HepG2 (cell line): ENCODE measurements around the gene HMGN4. TPM values are rescaled to one million over a fixed set of nuclear protein-coding genes. Genes with fewer than 3 reads are reported as not detected.

Experiments used
- CREM ChIP-seq, 2 experiments: sonication (generic) in 1 of 2; formaldehyde crosslinking in 1 of 2; IDR thresholded peaks; 2 replicates each; pipeline versions ENCODE4 v1.4.0 to v1.6.1; 2016 to 2020; ENCODE audit warnings: antibody characterized with exemption in 1 of 2, mild to moderate bottlenecking in 1 of 2, missing genetic modification reagents in 1 of 2
- E2F2 ChIP-seq: sonication (generic); formaldehyde crosslinking; IDR thresholded peaks from 2 replicates; pipeline ENCODE4 v1.4.0; 2020; ENCODE audit warnings: missing genetic modification reagents, borderline replicate concordance
- EED ChIP-seq: sonication (generic); formaldehyde crosslinking; IDR thresholded peaks from 2 replicates; pipeline ENCODE4 v1.5.0; 2020; ENCODE audit warnings: mild to moderate bottlenecking, missing genetic modification reagents
- ETS1 ChIP-seq: sonication (generic); formaldehyde crosslinking; IDR thresholded peaks from 2 replicates; pipeline ENCODE4 v1.4.0; 2020; ENCODE audit warnings: missing genetic modification reagents
- HNRNPL ChIP-seq: fragments of 200-400 bp; formaldehyde crosslinking; IDR thresholded peaks from 2 replicates; pipeline ENCODE4 v1.6.1; 2017; ENCODE audit warnings: mild to moderate bottlenecking, low read depth, low read length
- IRF2 ChIP-seq: IDR thresholded peaks from 2 replicates; pipeline ENCODE4 v1.6.1; 2018; ENCODE audit warnings: missing genetic modification reagents, missing compliant biosample characterization
- KLF11 ChIP-seq: IDR thresholded peaks from 2 replicates; pipeline ENCODE4 v1.6.1; 2016; ENCODE audit warnings: missing compliant biosample characterization
- NBN ChIP-seq: fragments of 450-650 bp; conservative IDR thresholded peaks from 2 replicates; pipeline ENCODE4 v1.6.1; 2017
- NFKB2 ChIP-seq: sonication (generic); formaldehyde crosslinking; IDR thresholded peaks from 2 replicates; pipeline ENCODE4 v1.4.0; 2020; ENCODE audit warnings: missing genetic modification reagents, borderline replicate concordance
- PAF1 ChIP-seq: IDR thresholded peaks from 2 replicates; pipeline ENCODE4 v1.6.1; 2016; ENCODE audit warnings: missing genetic modification reagents, missing compliant biosample characterization
- SNRNP70 ChIP-seq: fragments of 200-400 bp; formaldehyde crosslinking; IDR thresholded peaks from 2 replicates; pipeline ENCODE4 v1.6.1; 2017; ENCODE audit warnings: mild to moderate bottlenecking, low read depth, low read length, moderate library complexity
- STAG1 ChIP-seq: sonication (generic); formaldehyde crosslinking; IDR thresholded peaks from 2 replicates; pipeline ENCODE4 v1.4.0; 2020; ENCODE audit warnings: missing genetic modification reagents
- STAT5B ChIP-seq: sonication (generic); formaldehyde crosslinking; IDR thresholded peaks from 2 replicates; pipeline ENCODE4 v1.4.0; 2020; ENCODE audit warnings: missing genetic modification reagents
- THAP7 ChIP-seq: sonication (generic); formaldehyde crosslinking; IDR thresholded peaks from 2 replicates; pipeline ENCODE4 v1.8.1; 2023; ENCODE audit warnings: mild to moderate bottlenecking, missing genetic modification reagents
- ZBTB20 ChIP-seq: sonication (generic); formaldehyde crosslinking; IDR thresholded peaks from 2 replicates; pipeline ENCODE4 v1.8.1; 2023; ENCODE audit warnings: missing genetic modification reagents, low read depth, mild to moderate bottlenecking, borderline replicate concordance
- ZBTB21 ChIP-seq: sonication (generic); formaldehyde crosslinking; IDR thresholded peaks from 2 replicates; pipeline ENCODE4 v1.4.0; 2020; ENCODE audit warnings: missing genetic modification reagents
- ZFP37 ChIP-seq: sonication (generic); formaldehyde crosslinking; IDR thresholded peaks from 2 replicates; pipeline ENCODE4 v1.4.0; 2020; ENCODE audit warnings: missing genetic modification reagents, borderline replicate concordance
- ZFP41 ChIP-seq: sonication (generic); formaldehyde crosslinking; IDR thresholded peaks from 2 replicates; pipeline ENCODE4 v1.4.0; 2020; ENCODE audit warnings: mild to moderate bottlenecking, missing genetic modification reagents, borderline replicate concordance
- ZGPAT ChIP-seq: IDR thresholded peaks from 2 replicates; pipeline ENCODE4 v1.6.1; 2016; ENCODE audit warnings: mild to moderate bottlenecking
- ZNF256 ChIP-seq: sonication (generic); formaldehyde crosslinking; conservative IDR thresholded peaks from 2 replicates; pipeline ENCODE4 v1.4.0; 2020; ENCODE audit warnings: missing genetic modification reagents
- ZNF292 ChIP-seq: sonication (generic); formaldehyde crosslinking; IDR thresholded peaks from 2 replicates; pipeline ENCODE4 v1.8.1; 2022; ENCODE audit warnings: mild to moderate bottlenecking, low read depth, missing genetic modification reagents, borderline replicate concordance
- ZNF335 ChIP-seq: sonication (generic); formaldehyde crosslinking; IDR thresholded peaks from 2 replicates; pipeline ENCODE4 v1.4.0; 2020; ENCODE audit warnings: missing genetic modification reagents
- ZNF33A ChIP-seq: sonication (generic); formaldehyde crosslinking; IDR thresholded peaks from 2 replicates; pipeline ENCODE4 v1.5.1; 2020; ENCODE audit warnings: missing genetic modification reagents, mild to moderate bottlenecking, moderate library complexity, borderline replicate concordance
- ZNF558 ChIP-seq: sonication (generic); formaldehyde crosslinking; IDR thresholded peaks from 2 replicates; pipeline ENCODE4 v1.9.0; 2022; ENCODE audit warnings: mild to moderate bottlenecking, missing genetic modification reagents, borderline replicate concordance
- ZNF567 ChIP-seq: sonication (generic); formaldehyde crosslinking; IDR thresholded peaks from 2 replicates; pipeline ENCODE4 v1.8.1; 2023; ENCODE audit warnings: mild to moderate bottlenecking, missing genetic modification reagents, borderline replicate concordance
- ZNF878 ChIP-seq: sonication (generic); formaldehyde crosslinking; IDR thresholded peaks from 2 replicates; pipeline ENCODE4 v1.8.1; 2023; ENCODE audit warnings: mild to moderate bottlenecking, missing genetic modification reagents, moderate library complexity
- polyA plus RNA-seq, 8 experiments: library from polyadenylated mRNA; depleted of rRNA in 3 of 8; stranded (reverse) in 7 of 8; unstranded in 1 of 8; fragments of >200 nt; fragmentation: Illumina TruSeq in 4 of 8; extraction: Trizol in 4 of 8; gene quantifications; 2 replicates each; pipeline versions ENCODE4 v1.2.1 to v1.2.3, GENCODE V29; 2011 to 2016; ENCODE audit warnings: low read depth in 4 of 8, missing spikeins in 1 of 8, mixed read lengths in 1 of 8; ENCODE audit not compliant: insufficient read depth in 1 of 8
- total RNA-seq, 5 experiments: library from RNA; depleted of rRNA; stranded (reverse); fragments of >200 nt; fragmentation: Illumina TruSeq; extraction: Trizol; gene quantifications; 2 replicates each; pipeline ENCODE4 v1.2.3, GENCODE V29; 2016; ENCODE audit warnings: low read depth in 1 of 5

The HMGN4 gene
- total and polyA plus RNA-seq, 2 of the 13 experiments (the other 11 are each of a cell fraction or from before 2014, with no cell fraction given) = 39.9 to 52.1 TPM

GRCh38 chr6:26537846-26538571 lies at the start of gene HMGN4 (continued):
- peak; percentile 63; the same call in 1 of the 2 replicates for TF ChIP-seq ZGPAT (CRISPR knock-in tag)
- TF ChIP-seq THAP7 (CRISPR knock-in tag) = peak; percentile 44
- TF ChIP-seq NBN = no peak
- TF ChIP-seq PAF1 (CRISPR knock-in tag) = no peak
- TF ChIP-seq HNRNPL = no peak
- TF ChIP-seq ZNF567 = no peak; the same call in 1 of the 2 replicates
- TF ChIP-seq ZNF33A (CRISPR knock-in tag) = peak; percentile 93; the same call in 1 of the 2 replicates
- peak; percentile 9; the same call in 1 of the 2 replicates for TF ChIP-seq CREM (IDR thresholded peaks at IDR 0.05)
- TF ChIP-seq CREM (CRISPR knock-in tag; IDR thresholded peaks at IDR 0.05) = no peak
- 0 out of 2 replicates have a peak, but pooled peaks have one; percentile 30 for TF ChIP-seq EED
- no peak for TF ChIP-seq STAT5B (CRISPR knock-in tag)
- TF ChIP-seq ZFP37 (CRISPR knock-in tag) = 0 out of 2 replicates have a peak, but pooled peaks have one; percentile 37
- no peak for TF ChIP-seq ETS1 (CRISPR knock-in tag)
- TF ChIP-seq ZBTB20 (CRISPR knock-in tag) = 0 out of 2 replicates have a peak, but pooled peaks have one; percentile 37
- peak; percentile 53; the same call in 1 of the 2 replicates for TF ChIP-seq ZFP41
- TF ChIP-seq E2F2 (CRISPR knock-in tag) = 0 out of 2 replicates have a peak, but pooled peaks have one; percentile 44
- peak; percentile 35; the same call in 1 of the 2 replicates for TF ChIP-seq IRF2 (CRISPR knock-in tag)
- TF ChIP-seq ZNF292 = peak; percentile 85
- TF ChIP-seq SNRNP70 = no peak
- TF ChIP-seq ZNF878 = peak; percentile 80; the same call in 1 of the 2 replicates
- peak; percentile 35 for TF ChIP-seq STAG1
- no peak for TF ChIP-seq ZBTB21 (CRISPR knock-in tag)
- TF ChIP-seq KLF11 (CRISPR knock-in tag) = no peak; the same call in 1 of the 2 replicates
- TF ChIP-seq ZNF558 (CRISPR knock-in tag) = no peak
- no peak; the same call in 1 of the 2 replicates for TF ChIP-seq ZNF256
- peak; percentile 53; the same call in 1 of the 2 replicates for TF ChIP-seq NFKB2 (CRISPR knock-in tag)
- no peak for TF ChIP-seq ZNF335 (CRISPR knock-in tag)
